ENCODE results near the gene PAX4.
A peak's percentile ranks its signal among the peaks of the same experiment; 100 is the strongest.
"Not testable (repeated sequence)": the region's sequence is repeated elsewhere in the genome, so short reads cannot be mapped to it uniquely, and the experiment has no call there.

The PAX4 gene

GRCh38 chr7:127586346-127586745 is 31.6 kb downstream of the PAX4 start:
- DNase-seq: no peak

- DNase-seq: peak; percentile 51 to 94 (median 84)
Measured at GRCh38 chr7:127585044-127585953, 32.6 kb downstream of the PAX4 start, which contains the start of gene GCC1. TSS of gene GCC1 (minus strand) at chr7:127585596. CDS start at chr7:127585182, 414 bp downstream.

GRCh38 chr7:127584648-127585043 is 33.3 kb downstream of the PAX4 start:
- DNase-seq: no peak

- DNase-seq: peak in 29 of 56 donors; percentile 4 to 69 (median 27)
Measured at GRCh38 chr7:127582361-127582760, 35.6 kb downstream of the PAX4 start.

- no peak for DNase-seq
Measured at GRCh38 chr7:127581716-127582115, 36.2 kb downstream of the PAX4 start.

- no peak for DNase-seq
Measured at GRCh38 chr7:127580612-127581011, 37.3 kb downstream of the PAX4 start.

- DNase-seq: no peak
Measured at GRCh38 chr7:127578711-127579275, 39.1 kb downstream of the PAX4 start.

- DNase-seq: no peak
Measured at GRCh38 chr7:127578036-127578684, 39.8 kb downstream of the PAX4 start.

- DNase-seq: no peak
Measured at GRCh38 chr7:127571741-127572505, 46.0 kb downstream of the PAX4 start.

- DNase-seq: not testable (repeated sequence)
Measured at GRCh38 chr7:127568034-127568433, 49.9 kb downstream of the PAX4 start.

- no peak for DNase-seq
Measured at GRCh38 chr7:127566242-127566641, 51.7 kb downstream of the PAX4 start.

Data from amygdala (tissue), 56 donors.